Measurements from ENCODE around the gene LBR. TPM values are rescaled to one million over a fixed set of nuclear protein-coding genes. Genes with fewer than 3 reads are reported as not detected.

The LBR gene
- total RNA-seq, 3 donors from 2014 or later: 87.9 to 161 (median 123) TPM

DNA sequence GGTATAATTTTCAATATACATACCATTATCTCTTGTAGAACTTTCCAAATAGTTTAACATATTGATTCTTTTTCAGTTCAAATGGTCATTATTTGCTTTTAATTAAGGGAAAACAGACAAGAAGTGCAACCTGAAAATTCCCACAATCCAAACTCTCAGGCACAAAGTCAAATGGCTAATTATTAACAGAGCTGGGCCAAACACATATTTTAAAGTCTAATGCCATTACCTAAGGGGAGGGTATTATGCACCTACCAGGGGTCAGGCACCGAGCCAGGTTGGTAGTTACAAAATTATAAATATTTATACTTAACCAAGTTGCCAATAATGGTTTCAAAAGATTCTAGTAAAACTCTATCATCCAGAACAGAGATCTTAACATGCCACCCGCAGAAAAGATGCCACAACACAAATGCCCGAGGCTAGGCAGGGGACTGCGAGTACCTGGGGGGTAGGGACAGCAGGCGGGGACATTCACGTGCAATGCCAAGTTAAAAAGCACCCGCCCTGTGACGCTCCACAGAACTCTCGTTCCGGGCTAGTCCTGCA is 15.0 kb downstream of the LBR start:
- Histone ChIP-seq H3K4me1 (ENCODE audit: low read depth) (peaks cover 8% of the 10 kb centered on the region), H3K36me3 (ENCODE audit: low read depth) (no peaks in the 10 kb centered on the region), H3K9me3 (no peaks in the 10 kb centered on the region), H3K4me3 (no peak overlapping the region)
- intact Hi-C loops (cut with DNase I, micrococcal nuclease): no loop called here
- ATAC-seq (peak; percentile 33), DNase-seq (no peak)
- TF ChIP-seq, protein P1, sequence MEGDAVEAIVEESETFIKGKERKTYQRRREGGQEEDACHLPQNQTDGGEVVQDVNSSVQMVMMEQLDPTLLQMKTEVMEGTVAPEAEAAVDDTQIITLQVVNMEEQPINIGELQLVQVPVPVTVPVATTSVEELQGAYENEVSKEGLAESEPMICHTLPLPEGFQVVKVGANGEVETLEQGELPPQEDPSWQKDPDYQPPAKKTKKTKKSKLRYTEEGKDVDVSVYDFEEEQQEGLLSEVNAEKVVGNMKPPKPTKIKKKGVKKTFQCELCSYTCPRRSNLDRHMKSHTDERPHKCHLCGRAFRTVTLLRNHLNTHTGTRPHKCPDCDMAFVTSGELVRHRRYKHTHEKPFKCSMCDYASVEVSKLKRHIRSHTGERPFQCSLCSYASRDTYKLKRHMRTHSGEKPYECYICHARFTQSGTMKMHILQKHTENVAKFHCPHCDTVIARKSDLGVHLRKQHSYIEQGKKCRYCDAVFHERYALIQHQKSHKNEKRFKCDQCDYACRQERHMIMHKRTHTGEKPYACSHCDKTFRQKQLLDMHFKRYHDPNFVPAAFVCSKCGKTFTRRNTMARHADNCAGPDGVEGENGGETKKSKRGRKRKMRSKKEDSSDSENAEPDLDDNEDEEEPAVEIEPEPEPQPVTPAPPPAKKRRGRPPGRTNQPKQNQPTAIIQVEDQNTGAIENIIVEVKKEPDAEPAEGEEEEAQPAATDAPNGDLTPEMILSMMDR (IDR thresholded peaks at IDR 0.05): no peak

- no peaks in the 10 kb centered on the region for H3K9me3 ChIP-seq
- H3K36me3 ChIP-seq (ENCODE audit: low read depth): no peaks in the 10 kb centered on the region
- no peak for ATAC-seq
- intact Hi-C loops (cut with DNase I, micrococcal nuclease): no loop called here
- no peak overlapping the region for H3K4me3 ChIP-seq
- no peak for DNase-seq
- TF ChIP-seq, protein P1 (IDR thresholded peaks at IDR 0.05): no peak
- peaks cover 8% of the 10 kb centered on the region for H3K4me1 ChIP-seq (ENCODE audit: low read depth)
Measured at GRCh38 chr1:225412321-225412720, 15.5 kb downstream of the LBR start.

- no peak for DNase-seq
- Histone ChIP-seq H3K9me3 (no peaks in the 10 kb centered on the region), H3K36me3 (ENCODE audit: low read depth) (no peaks in the 10 kb centered on the region), H3K4me1 (ENCODE audit: low read depth) (peaks cover 8% of the 10 kb centered on the region), H3K4me3 (no peak overlapping the region)
- no peak for ATAC-seq
- TF ChIP-seq, protein P1 (IDR thresholded peaks at IDR 0.05): no peak
- intact Hi-C loops (cut with DNase I, micrococcal nuclease): no loop called here
Measured at GRCh38 chr1:225410036-225410435, 17.8 kb downstream of the LBR start.

DNA sequence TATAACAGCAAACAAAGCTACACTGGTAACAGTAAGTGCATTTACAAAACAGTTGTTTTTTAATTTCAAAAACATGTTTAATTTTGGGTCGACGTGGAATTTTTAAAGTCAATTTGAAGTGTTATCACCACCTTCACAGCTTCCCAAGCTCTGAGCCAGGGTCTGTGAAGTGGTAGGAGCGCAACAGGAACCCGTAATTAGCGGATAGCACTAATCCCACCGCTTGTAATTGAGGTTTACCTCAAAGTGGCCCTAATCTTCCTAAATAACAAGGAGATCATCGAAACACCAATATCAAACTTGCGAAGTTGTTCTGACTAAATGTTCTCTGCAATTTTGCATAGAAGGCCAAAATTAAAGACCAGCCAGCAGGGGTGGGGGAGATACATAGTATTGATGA is 18.8 kb downstream of the LBR start:
- intact Hi-C loops (cut with DNase I, micrococcal nuclease): no loop called here
- Histone ChIP-seq H3K9me3 (no peaks in the 10 kb centered on the region), H3K4me1 (ENCODE audit: low read depth) (peaks cover 8% of the 10 kb centered on the region), H3K36me3 (ENCODE audit: low read depth) (no peaks in the 10 kb centered on the region), H3K4me3 (no peak overlapping the region)
- TF ChIP-seq, protein P1 (IDR thresholded peaks at IDR 0.05): no peak
- no peak for ATAC-seq
- no peak for DNase-seq

GRCh38 chr1:225408249-225408648 is 19.6 kb downstream of the LBR start:
- DNase-seq: no peak

More at GRCh38 chr1:225408249-225408648, 19.6 kb downstream of the LBR start:
- Histone ChIP-seq H3K36me3 (ENCODE audit: low read depth) (no peaks in the 10 kb centered on the region), H3K9me3 (no peaks in the 10 kb centered on the region), H3K4me1 (ENCODE audit: low read depth) (peaks cover 8% of the 10 kb centered on the region), H3K4me3 (no peak overlapping the region)
- ATAC-seq: no peak
- intact Hi-C loops (cut with DNase I, micrococcal nuclease): no loop called here
- TF ChIP-seq, protein P1 (IDR thresholded peaks at IDR 0.05): no peak

Measured in mucosa of descending colon (tissue), 3 donors.